ENCODE measurements around the gene ATP2B2.

GRCh38 chr3:10310578-10310977 is 194.8 kb downstream of the ATP2B2 start:
- TF ChIP-seq POLR2A (IDR thresholded peaks at IDR 0.05) (no peak), EP300 (IDR thresholded peaks at IDR 0.05; ENCODE audit: low read depth) (no peak), POLR2AphosphoS5 (IDR thresholded peaks at IDR 0.05) (no peak)
- TF ChIP-seq, protein P1, sequence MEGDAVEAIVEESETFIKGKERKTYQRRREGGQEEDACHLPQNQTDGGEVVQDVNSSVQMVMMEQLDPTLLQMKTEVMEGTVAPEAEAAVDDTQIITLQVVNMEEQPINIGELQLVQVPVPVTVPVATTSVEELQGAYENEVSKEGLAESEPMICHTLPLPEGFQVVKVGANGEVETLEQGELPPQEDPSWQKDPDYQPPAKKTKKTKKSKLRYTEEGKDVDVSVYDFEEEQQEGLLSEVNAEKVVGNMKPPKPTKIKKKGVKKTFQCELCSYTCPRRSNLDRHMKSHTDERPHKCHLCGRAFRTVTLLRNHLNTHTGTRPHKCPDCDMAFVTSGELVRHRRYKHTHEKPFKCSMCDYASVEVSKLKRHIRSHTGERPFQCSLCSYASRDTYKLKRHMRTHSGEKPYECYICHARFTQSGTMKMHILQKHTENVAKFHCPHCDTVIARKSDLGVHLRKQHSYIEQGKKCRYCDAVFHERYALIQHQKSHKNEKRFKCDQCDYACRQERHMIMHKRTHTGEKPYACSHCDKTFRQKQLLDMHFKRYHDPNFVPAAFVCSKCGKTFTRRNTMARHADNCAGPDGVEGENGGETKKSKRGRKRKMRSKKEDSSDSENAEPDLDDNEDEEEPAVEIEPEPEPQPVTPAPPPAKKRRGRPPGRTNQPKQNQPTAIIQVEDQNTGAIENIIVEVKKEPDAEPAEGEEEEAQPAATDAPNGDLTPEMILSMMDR (IDR thresholded peaks at IDR 0.05): no peak

Measured in transverse colon (tissue), 4 donors.